DMS79 (cell line): Measurements from ENCODE around the gene RASD1.

Experiments
- DNase-seq: peaks from one replicate; lab custom pipeline; 2025; lab: John Stamatoyannopoulos, UW

The RASD1 gene, protein sequence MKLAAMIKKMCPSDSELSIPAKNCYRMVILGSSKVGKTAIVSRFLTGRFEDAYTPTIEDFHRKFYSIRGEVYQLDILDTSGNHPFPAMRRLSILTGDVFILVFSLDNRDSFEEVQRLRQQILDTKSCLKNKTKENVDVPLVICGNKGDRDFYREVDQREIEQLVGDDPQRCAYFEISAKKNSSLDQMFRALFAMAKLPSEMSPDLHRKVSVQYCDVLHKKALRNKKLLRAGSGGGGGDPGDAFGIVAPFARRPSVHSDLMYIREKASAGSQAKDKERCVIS

GRCh38 chr17:17496189-17497064, at the start of gene RASD1:
TSS of gene RASD1 (minus strand) at chr17:17496395. CDS start at chr17:17496181, 214 bp downstream.
- peak; percentile 32 for DNase-seq

DNA sequence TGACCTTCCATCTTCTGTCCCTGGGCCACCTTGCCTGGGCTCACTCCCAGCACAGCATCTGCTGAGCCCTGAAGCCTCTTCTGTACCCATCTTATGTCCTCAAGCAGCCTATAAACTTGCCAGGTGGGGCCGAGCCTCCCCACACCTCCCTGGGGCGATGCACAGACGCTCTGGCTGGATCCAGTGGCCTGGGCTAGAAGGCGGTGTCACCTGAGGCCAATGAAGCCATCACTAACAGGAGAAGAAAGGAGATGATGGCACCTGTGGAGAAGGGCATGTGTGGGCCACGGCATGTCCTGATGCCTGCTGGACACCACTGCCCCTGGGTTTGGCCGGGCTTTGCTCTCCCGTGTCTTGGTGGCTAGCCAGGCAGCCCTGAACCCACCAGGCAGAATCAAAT, 49.8 kb upstream of the RASD1 start:
- DNase-seq = no peak

- no peak for DNase-seq
Measured at GRCh38 chr17:17545031-17545820, 49.0 kb upstream of the RASD1 start.

- no peak for DNase-seq
Measured at GRCh38 chr17:17542906-17543635, 46.9 kb upstream of the RASD1 start.

GRCh38 chr17:17541640-17542001, 45.4 kb upstream of the RASD1 start:
- no peak for DNase-seq

DNA sequence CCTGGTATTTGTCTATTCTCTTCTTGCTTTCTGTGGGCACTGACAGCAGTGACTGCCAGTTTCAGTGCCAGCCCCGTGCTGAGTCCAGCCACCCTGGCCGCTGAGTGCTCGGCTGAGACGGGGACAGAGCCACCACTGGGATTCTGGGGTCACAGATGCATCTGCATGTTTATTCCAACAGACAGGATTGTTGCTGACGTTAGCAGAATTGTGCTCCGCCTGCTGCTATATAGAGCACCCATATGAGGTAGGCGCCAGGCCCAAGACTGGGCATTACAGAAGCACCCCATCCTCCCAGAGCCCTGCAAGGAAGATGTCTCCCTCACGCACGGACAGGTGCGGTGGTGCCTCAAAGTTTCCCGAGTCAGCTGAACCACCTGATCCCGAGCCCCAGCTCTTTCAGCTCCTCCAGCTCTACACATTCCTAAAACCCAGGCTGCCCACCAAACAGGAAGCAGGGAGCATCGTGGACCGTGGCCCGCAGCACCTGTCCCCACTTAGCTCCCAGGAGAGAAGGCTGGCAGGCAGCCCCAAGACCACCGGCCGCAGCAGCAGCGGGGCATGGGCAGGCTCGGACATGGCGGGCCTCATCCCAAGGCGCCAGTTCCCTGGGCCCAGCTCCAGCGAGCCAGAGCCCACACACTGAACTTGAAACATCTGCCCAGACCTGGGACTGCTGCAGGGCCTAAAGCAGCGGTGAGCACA, 44.9 kb upstream of the RASD1 start:
- DNase-seq = no peak

DNA sequence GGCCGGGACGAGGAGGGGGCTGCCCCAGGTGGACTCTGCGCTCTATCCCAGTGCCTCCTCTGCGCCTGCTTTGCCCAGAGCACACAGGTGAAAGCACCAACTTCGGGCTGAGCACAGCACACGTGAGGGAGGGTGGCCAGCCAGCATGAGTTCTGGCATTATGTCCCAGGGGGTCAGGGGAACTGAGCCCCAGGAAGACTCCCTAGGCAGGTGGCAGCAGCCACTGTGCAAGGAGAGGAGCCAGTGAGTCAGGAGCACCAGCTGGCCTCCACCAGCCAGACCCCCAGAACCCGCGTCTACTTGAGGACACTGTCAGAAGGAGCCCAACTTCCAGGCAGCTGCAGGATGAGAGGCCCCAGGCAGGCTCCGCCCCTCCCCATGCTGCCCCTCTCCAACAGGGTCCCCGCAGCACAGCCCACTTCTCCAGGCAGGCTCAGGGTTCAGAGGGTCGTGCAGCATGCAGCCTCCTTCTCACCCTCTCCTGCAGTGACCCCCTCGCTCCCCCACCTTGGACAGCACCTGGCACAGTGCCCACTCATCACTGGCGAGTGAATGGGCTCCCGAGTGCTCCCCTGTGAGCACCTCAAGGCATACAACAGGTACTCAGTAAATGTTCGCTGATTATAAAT, 44.2 kb upstream of the RASD1 start:
- DNase-seq = peak; percentile 32

GRCh38 chr17:17539591-17539990, 43.4 kb upstream of the RASD1 start:
- DNase-seq = no peak

- DNase-seq = peak; percentile 52
Measured at GRCh38 chr17:17538417-17539391, 42.5 kb upstream of the RASD1 start.

- no peak for DNase-seq
Measured at GRCh38 chr17:17537311-17538099, 41.3 kb upstream of the RASD1 start.

DNA sequence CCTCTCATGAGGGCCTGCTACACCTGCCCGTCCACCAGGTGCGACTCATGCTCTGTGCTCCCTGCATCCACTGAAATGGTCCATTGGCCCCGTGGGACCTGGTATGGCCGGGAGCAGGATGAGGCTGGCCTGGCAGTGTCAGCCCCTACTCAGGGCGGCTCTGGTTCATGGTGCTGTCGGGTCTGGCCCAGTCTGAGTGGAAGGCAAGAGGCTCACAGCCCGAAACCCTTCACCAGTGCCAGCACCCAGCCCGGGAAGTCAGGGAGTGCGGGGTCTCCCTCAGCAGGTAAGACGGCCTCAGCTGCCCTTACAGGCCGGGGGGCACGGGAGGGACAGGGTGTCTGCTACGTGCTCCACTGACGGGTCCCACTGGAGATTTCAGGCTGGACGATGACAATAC, 40.5 kb upstream of the RASD1 start:
- no peak for DNase-seq

DNA sequence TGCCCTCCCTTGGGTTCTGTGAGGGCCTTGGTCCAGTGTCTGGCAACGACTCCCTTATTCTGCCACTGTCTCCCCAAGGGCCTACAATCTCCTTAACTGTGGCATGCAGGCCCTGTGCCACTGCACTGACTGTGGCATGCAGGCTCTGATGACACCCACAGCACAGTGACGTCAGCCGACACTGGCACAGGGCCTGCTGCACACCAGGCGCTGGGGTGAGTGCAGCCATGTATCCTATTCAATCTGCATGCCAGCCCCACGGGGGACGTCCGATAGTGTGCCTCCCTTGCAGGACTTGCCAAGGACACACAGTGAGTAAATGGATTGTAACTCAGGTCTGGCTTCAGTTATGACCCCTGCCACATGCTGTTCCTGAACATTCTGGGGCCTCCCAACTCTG, 39.8 kb upstream of the RASD1 start:
- DNase-seq = no peak

DNA sequence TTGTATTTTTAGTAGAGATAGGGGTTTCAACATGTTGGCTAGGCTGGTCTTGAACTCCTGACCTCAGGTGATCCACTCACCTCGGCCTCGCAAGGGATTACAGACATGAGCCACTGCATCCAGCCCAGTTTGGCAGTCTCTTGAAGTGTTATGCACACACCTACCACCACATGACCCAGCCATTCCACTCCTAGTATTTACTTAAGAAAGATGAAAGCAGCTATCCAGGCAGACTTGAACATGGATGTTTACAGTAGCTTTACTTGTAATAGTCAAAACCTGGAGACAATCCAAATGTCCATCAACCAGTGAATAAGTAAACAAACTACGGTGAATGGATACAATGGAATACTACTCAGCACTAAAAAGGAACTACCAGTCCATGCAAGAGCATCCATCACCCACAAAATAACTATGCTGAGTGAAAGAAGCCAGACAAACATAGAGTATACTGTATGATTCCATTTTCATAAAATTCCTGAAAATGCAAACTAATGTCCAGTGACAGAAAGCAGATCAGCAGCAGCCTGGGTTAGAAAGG, 37.8 kb upstream of the RASD1 start:
- DNase-seq = no peak

DNA sequence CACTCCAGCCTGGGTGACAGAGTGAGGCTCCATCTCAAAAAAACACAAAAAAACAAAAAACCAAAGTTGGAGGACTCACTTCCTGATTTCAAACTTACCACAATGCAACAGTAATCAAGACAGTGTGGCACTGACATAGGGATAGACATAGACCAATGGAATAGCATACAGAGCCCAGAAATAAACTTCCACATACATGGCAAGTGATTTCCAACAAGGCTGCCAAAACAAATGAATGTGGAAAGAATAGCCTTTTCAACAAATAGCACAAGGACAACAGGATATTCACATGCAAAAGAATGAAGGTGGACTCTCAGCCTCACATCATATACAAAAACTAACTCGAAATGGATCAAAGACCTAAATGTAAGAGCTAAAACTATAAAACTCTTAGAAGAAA, 36.8 kb upstream of the RASD1 start:
- no peak for DNase-seq

- peak; percentile 46 for DNase-seq
Measured at GRCh38 chr17:17531156-17531555, 35.0 kb upstream of the RASD1 start.

DNA sequence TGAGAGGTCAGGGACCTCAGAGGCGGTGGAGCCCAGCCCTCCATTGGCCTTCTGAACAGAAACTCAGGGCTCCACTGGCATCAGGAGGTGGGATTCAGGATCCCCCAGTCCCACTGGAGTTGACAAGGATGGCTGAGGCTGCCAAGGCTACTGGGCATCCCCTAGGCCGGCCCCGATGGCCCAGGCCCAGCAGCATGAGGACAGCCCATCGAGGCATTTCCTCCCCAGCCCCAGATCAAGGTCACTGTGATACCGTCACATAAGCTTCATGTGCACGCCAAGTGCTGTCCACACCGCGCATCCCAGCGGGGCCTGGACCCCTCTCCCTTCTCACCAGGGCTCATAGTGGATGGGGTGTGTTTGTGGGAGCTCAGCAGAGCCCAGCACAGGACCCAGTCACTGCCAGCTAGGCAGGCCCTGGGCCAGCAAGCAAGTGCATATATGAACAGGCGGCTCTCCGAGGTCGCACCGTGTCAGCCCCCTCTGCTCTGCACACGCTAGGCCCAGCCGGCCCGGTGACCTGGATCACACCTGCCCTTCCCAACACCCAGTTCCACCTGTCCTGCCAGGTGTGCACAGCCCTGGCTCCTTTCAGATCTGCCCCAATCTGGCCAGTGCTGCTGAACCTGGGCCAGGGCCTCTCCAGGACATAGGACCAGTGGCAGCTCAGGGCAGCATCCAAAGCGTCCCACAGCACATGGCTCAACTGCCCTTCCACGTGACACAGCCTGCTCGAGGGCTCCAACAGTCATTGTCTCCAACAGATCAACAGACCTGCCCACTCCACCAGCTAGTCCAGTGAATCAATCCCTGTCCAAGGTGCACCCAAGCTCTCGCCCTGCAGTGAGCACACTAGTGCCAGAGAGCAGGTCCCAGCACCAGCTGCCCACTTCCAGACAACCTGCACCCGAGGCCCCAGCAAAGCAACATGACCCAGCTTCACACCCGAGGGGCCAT, 32.8 kb upstream of the RASD1 start:
- no peak for DNase-seq

GRCh38 chr17:17527956-17528500, 31.8 kb upstream of the RASD1 start:
- no peak for DNase-seq
